SK-N-SH (cell line): Measurements from ENCODE around the gene NHP2.

Experiments used
- EZH2phosphoT487 ChIP-seq: fragments of 200-600 bp; sonication (generic); IDR thresholded peaks from 2 replicates; pipeline ENCODE4 v1.6.1; 2017; ENCODE audit warnings: low read depth, mixed run types, mild to moderate bottlenecking, antibody characterized with exemption, moderate library complexity, borderline replicate concordance
- GABPA ChIP-seq: IDR thresholded peaks from 2 replicates; pipeline ENCODE4 v1.4.0; 2012; ENCODE audit warnings: low read depth, mild to moderate bottlenecking
- MAX ChIP-seq: IDR thresholded peaks from 2 replicates; pipeline ENCODE4 v1.4.0; 2012; ENCODE audit warnings: low read depth
- MXI1 ChIP-seq: IDR thresholded peaks from 2 replicates; pipeline ENCODE4 v1.6.1; 2012; ENCODE audit warnings: mild to moderate bottlenecking, low read depth, low read length, improper control_type of control experiment
- POLR2AphosphoS5 ChIP-seq: IDR thresholded peaks from 2 replicates; pipeline ENCODE4 v1.6.1; 2012; ENCODE audit warnings: low read depth, low read length
- RCOR1 ChIP-seq: fragments of 150-350 bp; IDR thresholded peaks from 2 replicates; pipeline ENCODE4 v1.6.1; 2017; ENCODE audit warnings: antibody characterized with exemption, low read length
- RFX5 ChIP-seq: IDR thresholded peaks from 2 replicates; pipeline ENCODE4 v1.6.1; 2012; ENCODE audit warnings: mild to moderate bottlenecking, improper control_type of control experiment, low read length
- SIN3A ChIP-seq: IDR thresholded peaks from 2 replicates; pipeline ENCODE4 v1.6.1; 2012; ENCODE audit warnings: low read depth, mild to moderate bottlenecking, low read length, moderate library complexity, borderline replicate concordance
- TCF12 ChIP-seq: IDR thresholded peaks from 2 replicates; pipeline ENCODE4 v1.4.0; 2012
- TEAD4 ChIP-seq: IDR thresholded peaks from 2 replicates; pipeline ENCODE4 v1.4.0; 2012; ENCODE audit warnings: mild to moderate bottlenecking, borderline replicate concordance; ENCODE audit not compliant: insufficient read depth
- TF ChIP-seq, protein P1 (sequence below): fragments of 200-600 bp; sonication (generic); IDR thresholded peaks from 2 replicates; pipeline ENCODE4 v1.6.1; 2017; ENCODE audit warnings: antibody characterized with exemption, mild to moderate bottlenecking, moderate library complexity
- TF ChIP-seq, protein P2 (sequence below): IDR thresholded peaks from 2 replicates; pipeline ENCODE4 v1.6.1; 2012; ENCODE audit warnings: mild to moderate bottlenecking, low read depth, low read length, moderate library complexity
- TF ChIP-seq, protein P3 (sequence below): IDR thresholded peaks from 2 replicates; pipeline ENCODE4 v1.4.0; 2012; ENCODE audit warnings: low read depth, borderline replicate concordance
- TF ChIP-seq, protein P4 (sequence below): IDR thresholded peaks from 2 replicates; pipeline ENCODE4; 2012

GRCh38 chr5:178189433-178189832 is 35.7 kb upstream of the NHP2 start:
- TF ChIP-seq GABPA = no peak
- TF ChIP-seq, protein P1, sequence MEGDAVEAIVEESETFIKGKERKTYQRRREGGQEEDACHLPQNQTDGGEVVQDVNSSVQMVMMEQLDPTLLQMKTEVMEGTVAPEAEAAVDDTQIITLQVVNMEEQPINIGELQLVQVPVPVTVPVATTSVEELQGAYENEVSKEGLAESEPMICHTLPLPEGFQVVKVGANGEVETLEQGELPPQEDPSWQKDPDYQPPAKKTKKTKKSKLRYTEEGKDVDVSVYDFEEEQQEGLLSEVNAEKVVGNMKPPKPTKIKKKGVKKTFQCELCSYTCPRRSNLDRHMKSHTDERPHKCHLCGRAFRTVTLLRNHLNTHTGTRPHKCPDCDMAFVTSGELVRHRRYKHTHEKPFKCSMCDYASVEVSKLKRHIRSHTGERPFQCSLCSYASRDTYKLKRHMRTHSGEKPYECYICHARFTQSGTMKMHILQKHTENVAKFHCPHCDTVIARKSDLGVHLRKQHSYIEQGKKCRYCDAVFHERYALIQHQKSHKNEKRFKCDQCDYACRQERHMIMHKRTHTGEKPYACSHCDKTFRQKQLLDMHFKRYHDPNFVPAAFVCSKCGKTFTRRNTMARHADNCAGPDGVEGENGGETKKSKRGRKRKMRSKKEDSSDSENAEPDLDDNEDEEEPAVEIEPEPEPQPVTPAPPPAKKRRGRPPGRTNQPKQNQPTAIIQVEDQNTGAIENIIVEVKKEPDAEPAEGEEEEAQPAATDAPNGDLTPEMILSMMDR = no peak
- TF ChIP-seq, protein P2, sequence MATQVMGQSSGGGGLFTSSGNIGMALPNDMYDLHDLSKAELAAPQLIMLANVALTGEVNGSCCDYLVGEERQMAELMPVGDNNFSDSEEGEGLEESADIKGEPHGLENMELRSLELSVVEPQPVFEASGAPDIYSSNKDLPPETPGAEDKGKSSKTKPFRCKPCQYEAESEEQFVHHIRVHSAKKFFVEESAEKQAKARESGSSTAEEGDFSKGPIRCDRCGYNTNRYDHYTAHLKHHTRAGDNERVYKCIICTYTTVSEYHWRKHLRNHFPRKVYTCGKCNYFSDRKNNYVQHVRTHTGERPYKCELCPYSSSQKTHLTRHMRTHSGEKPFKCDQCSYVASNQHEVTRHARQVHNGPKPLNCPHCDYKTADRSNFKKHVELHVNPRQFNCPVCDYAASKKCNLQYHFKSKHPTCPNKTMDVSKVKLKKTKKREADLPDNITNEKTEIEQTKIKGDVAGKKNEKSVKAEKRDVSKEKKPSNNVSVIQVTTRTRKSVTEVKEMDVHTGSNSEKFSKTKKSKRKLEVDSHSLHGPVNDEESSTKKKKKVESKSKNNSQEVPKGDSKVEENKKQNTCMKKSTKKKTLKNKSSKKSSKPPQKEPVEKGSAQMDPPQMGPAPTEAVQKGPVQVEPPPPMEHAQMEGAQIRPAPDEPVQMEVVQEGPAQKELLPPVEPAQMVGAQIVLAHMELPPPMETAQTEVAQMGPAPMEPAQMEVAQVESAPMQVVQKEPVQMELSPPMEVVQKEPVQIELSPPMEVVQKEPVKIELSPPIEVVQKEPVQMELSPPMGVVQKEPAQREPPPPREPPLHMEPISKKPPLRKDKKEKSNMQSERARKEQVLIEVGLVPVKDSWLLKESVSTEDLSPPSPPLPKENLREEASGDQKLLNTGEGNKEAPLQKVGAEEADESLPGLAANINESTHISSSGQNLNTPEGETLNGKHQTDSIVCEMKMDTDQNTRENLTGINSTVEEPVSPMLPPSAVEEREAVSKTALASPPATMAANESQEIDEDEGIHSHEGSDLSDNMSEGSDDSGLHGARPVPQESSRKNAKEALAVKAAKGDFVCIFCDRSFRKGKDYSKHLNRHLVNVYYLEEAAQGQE = no peak
- no peak for TF ChIP-seq POLR2AphosphoS5
- no peak for TF ChIP-seq MAX
- TF ChIP-seq RFX5 = no peak
- TF ChIP-seq, protein P3, sequence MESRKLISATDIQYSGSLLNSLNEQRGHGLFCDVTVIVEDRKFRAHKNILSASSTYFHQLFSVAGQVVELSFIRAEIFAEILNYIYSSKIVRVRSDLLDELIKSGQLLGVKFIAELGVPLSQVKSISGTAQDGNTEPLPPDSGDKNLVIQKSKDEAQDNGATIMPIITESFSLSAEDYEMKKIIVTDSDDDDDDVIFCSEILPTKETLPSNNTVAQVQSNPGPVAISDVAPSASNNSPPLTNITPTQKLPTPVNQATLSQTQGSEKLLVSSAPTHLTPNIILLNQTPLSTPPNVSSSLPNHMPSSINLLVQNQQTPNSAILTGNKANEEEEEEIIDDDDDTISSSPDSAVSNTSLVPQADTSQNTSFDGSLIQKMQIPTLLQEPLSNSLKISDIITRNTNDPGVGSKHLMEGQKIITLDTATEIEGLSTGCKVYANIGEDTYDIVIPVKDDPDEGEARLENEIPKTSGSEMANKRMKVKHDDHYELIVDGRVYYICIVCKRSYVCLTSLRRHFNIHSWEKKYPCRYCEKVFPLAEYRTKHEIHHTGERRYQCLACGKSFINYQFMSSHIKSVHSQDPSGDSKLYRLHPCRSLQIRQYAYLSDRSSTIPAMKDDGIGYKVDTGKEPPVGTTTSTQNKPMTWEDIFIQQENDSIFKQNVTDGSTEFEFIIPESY = no peak
- TF ChIP-seq TEAD4 = no peak
- no peak for TF ChIP-seq MXI1
- no peak for TF ChIP-seq RCOR1
- no peak for TF ChIP-seq SIN3A
- TF ChIP-seq, protein P4, sequence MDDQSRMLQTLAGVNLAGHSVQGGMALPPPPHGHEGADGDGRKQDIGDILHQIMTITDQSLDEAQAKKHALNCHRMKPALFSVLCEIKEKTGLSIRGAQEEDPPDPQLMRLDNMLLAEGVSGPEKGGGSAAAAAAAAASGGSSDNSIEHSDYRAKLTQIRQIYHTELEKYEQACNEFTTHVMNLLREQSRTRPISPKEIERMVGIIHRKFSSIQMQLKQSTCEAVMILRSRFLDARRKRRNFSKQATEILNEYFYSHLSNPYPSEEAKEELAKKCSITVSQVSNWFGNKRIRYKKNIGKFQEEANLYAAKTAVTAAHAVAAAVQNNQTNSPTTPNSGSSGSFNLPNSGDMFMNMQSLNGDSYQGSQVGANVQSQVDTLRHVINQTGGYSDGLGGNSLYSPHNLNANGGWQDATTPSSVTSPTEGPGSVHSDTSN = no peak
- no peak for TF ChIP-seq TCF12
- no peak for TF ChIP-seq EZH2phosphoT487
